Liver (tissue), 9 donors: ENCODE data around the gene GHRHR. TPM values are rescaled to one million over a fixed set of nuclear protein-coding genes. Genes with fewer than 3 reads are reported as not detected.

Experiments used
- DNase-seq: peaks from one replicate; pipeline ENCODE4 v3.0.0-alpha.2; 2017; ENCODE audit warnings: low spot score
- H3K27ac ChIP-seq, 2 donors: one replicate each; pipeline ENCODE4 v1.7.0; 2013; ENCODE audit warnings: inconsistent platforms in 2 of 2, low read length in 2 of 2, control low read depth in 1 of 2, low read depth in 1 of 2, mild to moderate bottlenecking in 1 of 2
- H3K27me3 ChIP-seq, 4 donors: one replicate each; pipeline versions ENCODE4 v1.6.1 to v1.7.0; 2013; ENCODE audit warnings: low read length in 3 of 4, inconsistent platforms in 1 of 4, mild to moderate bottlenecking in 1 of 4, moderate library complexity in 1 of 4; ENCODE audit not compliant: control insufficient read depth in 4 of 4, insufficient read depth in 4 of 4
- H3K36me3 ChIP-seq, 4 donors: one replicate each; pipeline versions ENCODE4 v1.6.1 to v1.7.0; 2013; ENCODE audit warnings: low read length in 3 of 4, mild to moderate bottlenecking in 3 of 4, low read depth in 1 of 4, moderate library complexity in 1 of 4; ENCODE audit not compliant: control insufficient read depth in 4 of 4, insufficient read depth in 3 of 4
- H3K4me1 ChIP-seq, 4 donors: one replicate each; pipeline versions ENCODE4 v1.6.1 to v1.7.0; 2013; ENCODE audit warnings: low read length in 3 of 4, mild to moderate bottlenecking in 3 of 4, moderate library complexity in 1 of 4; ENCODE audit not compliant: control insufficient read depth in 4 of 4, insufficient read depth in 4 of 4
- H3K4me3 ChIP-seq, 3 donors: one replicate each; pipeline versions ENCODE4 v1.6.1 to v1.7.0; 2013; ENCODE audit warnings: low read length in 3 of 3, control low read depth in 1 of 3, low read depth in 1 of 3, mild to moderate bottlenecking in 1 of 3
- H3K9ac ChIP-seq, 2 donors: one replicate each; pipeline ENCODE4 v1.7.0; 2013; ENCODE audit warnings: low read length in 2 of 2, mild to moderate bottlenecking in 2 of 2, moderate library complexity in 2 of 2, control low read depth in 1 of 2, low read depth in 1 of 2
- H3K9me3 ChIP-seq, 4 donors: one replicate each; pipeline versions ENCODE4 v1.6.1 to v1.7.0; 2013; ENCODE audit warnings: low read length in 3 of 4; ENCODE audit not compliant: control insufficient read depth in 4 of 4
- EGR1 ChIP-seq, 2 donors: IDR thresholded peaks; 2 replicates each; pipeline ENCODE4 v1.6.1; 2016 to 2018; ENCODE audit warnings: antibody characterized with exemption in 2 of 2, low read depth in 2 of 2
- FOXA1 ChIP-seq: IDR thresholded peaks from 2 replicates; pipeline ENCODE4 v1.6.1; 2016; ENCODE audit warnings: antibody characterized with exemption
- FOXA2 ChIP-seq: IDR thresholded peaks from 2 replicates; pipeline ENCODE4 v1.6.1; 2016; ENCODE audit warnings: antibody characterized with exemption
- GABPA ChIP-seq, 2 donors: IDR thresholded peaks in 1 of 2; conservative IDR thresholded peaks in 1 of 2; 2 replicates each; pipeline ENCODE4 v1.6.1; 2016; ENCODE audit warnings: antibody characterized with exemption in 2 of 2, mild to moderate bottlenecking in 1 of 2, moderate library complexity in 1 of 2
- HNF4A ChIP-seq, 2 donors: conservative IDR thresholded peaks; 2 replicates each; pipeline ENCODE4 v1.6.1; 2016; ENCODE audit warnings: antibody characterized with exemption in 2 of 2, mild to moderate bottlenecking in 2 of 2
- HNF4G ChIP-seq: IDR thresholded peaks from 2 replicates; pipeline ENCODE4 v1.6.1; 2016; ENCODE audit warnings: antibody characterized with exemption
- JUND ChIP-seq, 2 donors: IDR thresholded peaks; 2 replicates each; pipeline ENCODE4 v1.6.1; 2016; ENCODE audit warnings: antibody characterized with exemption in 2 of 2
- NR2F2 ChIP-seq: IDR thresholded peaks from 2 replicates; pipeline ENCODE4 v1.6.1; 2016; ENCODE audit warnings: antibody characterized with exemption
- RAD21 ChIP-seq, 2 donors: IDR thresholded peaks; 2 replicates each; pipeline ENCODE4 v1.6.1; 2016; ENCODE audit warnings: antibody characterized with exemption in 2 of 2, mild to moderate bottlenecking in 2 of 2
- RXRA ChIP-seq, 2 donors: IDR thresholded peaks; 2 replicates each; pipeline ENCODE4 v1.6.1; 2017 to 2018; ENCODE audit warnings: antibody characterized with exemption in 2 of 2, mild to moderate bottlenecking in 1 of 2
- TAF1 ChIP-seq: conservative IDR thresholded peaks from 2 replicates; pipeline ENCODE4 v1.6.1; 2016; ENCODE audit warnings: antibody characterized with exemption, mild to moderate bottlenecking
- YY1 ChIP-seq: IDR thresholded peaks from 2 replicates; pipeline ENCODE4 v1.6.1; 2016; ENCODE audit warnings: antibody characterized with exemption, mild to moderate bottlenecking
- WGBS: extraction: QIAGEN DNeasy Blood & Tissue Kit; methylation state at CpG from one replicate; pipeline ENCODE4 v1.1.7; 2013; 5-methylcytosine and 5-hydroxymethylcytosine counted together
- polyA plus RNA-seq, 2 donors: library from polyadenylated mRNA; stranded (reverse) in 1 of 2; unstranded in 1 of 2; fragments of 200-250 nt in 1 of 2; fragments of >200 nt in 1 of 2; fragmentation: Nextera tagmentation in 1 of 2; extraction: Ambion mirVana in 1 of 2; gene quantifications; one replicate each; pipeline versions ENCODE4 v1.2.1 to v1.2.3, GENCODE V29; 2013 to 2015
- total RNA-seq, 2 donors: library from RNA; depleted of rRNA; stranded (reverse); fragments of >200 nt; gene quantifications; one replicate each; pipeline ENCODE4 v1.2.3, GENCODE V29; 2014
- TF ChIP-seq, protein P1 (sequence below): IDR thresholded peaks from 2 replicates; pipeline ENCODE4 v1.6.1; 2016; ENCODE audit warnings: antibody characterized with exemption
- TF ChIP-seq, protein P2 (sequence below): fragments of 150-350 bp; IDR thresholded peaks from 2 replicates; pipeline ENCODE4 v1.5.1; 2017; ENCODE audit warnings: improper control_type of control experiment, low read depth, low read length; ENCODE audit not compliant: missing input control
- TF ChIP-seq, protein P3 (sequence below): IDR thresholded peaks from 2 replicates; pipeline ENCODE4 v1.6.1; 2016; ENCODE audit warnings: antibody characterized with exemption
- TF ChIP-seq, protein P4 (sequence below): IDR thresholded peaks from 2 replicates; pipeline ENCODE4 v1.6.1; 2016; ENCODE audit warnings: antibody characterized with exemption
- donor health status: healthy.
- donor health status: healthy.
- donor health status: healthy.
- donor health status: healthy.
- donor health status: healthy.

Gene GHRHR
- total and polyA plus RNA-seq, 4 donors: 0.46 to 0.50 TPM; not detected in 2

DNA sequence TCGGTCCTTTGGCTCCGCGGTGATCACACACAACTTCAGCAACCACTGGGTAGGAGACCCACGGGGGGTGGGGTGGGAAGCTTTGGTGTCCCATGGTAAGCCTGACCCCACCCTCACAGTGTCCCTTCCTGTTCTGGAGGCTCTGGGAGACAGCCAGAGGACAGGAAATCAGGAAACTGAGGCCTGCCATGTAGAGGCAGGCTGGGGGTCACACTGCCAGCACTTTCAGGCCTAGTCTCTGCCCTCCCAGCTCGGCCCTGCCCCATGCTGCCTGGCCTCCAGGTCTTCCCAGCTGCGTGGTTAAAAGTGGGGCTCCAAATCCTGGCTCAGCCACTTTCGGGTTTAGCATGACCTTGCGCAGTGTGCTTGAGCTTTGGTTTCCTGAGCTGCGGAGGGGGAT is 41.2 kb upstream of the GHRHR start:
- Histone ChIP-seq H3K9ac (no peak overlapping the region), H3K9me3 (no peaks in the 10 kb centered on the region), H3K36me3 (no peaks in the 10 kb centered on the region), H3K4me3 (no peak overlapping the region), H3K27ac (no peak overlapping the region), H3K4me1 (no peaks in the 10 kb centered on the region), H3K27me3 (no peaks in the 10 kb centered on the region)
- 92% methylated on average over 9 of the region's 9 CpGs for WGBS
- no peak for DNase-seq
- no peak for TF ChIP-seq FOXA1
- no peak for TF ChIP-seq JUND (IDR thresholded peaks at IDR 0.05)
- TF ChIP-seq, protein P1, sequence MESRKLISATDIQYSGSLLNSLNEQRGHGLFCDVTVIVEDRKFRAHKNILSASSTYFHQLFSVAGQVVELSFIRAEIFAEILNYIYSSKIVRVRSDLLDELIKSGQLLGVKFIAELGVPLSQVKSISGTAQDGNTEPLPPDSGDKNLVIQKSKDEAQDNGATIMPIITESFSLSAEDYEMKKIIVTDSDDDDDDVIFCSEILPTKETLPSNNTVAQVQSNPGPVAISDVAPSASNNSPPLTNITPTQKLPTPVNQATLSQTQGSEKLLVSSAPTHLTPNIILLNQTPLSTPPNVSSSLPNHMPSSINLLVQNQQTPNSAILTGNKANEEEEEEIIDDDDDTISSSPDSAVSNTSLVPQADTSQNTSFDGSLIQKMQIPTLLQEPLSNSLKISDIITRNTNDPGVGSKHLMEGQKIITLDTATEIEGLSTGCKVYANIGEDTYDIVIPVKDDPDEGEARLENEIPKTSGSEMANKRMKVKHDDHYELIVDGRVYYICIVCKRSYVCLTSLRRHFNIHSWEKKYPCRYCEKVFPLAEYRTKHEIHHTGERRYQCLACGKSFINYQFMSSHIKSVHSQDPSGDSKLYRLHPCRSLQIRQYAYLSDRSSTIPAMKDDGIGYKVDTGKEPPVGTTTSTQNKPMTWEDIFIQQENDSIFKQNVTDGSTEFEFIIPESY: no peak
- TF ChIP-seq, protein P2, sequence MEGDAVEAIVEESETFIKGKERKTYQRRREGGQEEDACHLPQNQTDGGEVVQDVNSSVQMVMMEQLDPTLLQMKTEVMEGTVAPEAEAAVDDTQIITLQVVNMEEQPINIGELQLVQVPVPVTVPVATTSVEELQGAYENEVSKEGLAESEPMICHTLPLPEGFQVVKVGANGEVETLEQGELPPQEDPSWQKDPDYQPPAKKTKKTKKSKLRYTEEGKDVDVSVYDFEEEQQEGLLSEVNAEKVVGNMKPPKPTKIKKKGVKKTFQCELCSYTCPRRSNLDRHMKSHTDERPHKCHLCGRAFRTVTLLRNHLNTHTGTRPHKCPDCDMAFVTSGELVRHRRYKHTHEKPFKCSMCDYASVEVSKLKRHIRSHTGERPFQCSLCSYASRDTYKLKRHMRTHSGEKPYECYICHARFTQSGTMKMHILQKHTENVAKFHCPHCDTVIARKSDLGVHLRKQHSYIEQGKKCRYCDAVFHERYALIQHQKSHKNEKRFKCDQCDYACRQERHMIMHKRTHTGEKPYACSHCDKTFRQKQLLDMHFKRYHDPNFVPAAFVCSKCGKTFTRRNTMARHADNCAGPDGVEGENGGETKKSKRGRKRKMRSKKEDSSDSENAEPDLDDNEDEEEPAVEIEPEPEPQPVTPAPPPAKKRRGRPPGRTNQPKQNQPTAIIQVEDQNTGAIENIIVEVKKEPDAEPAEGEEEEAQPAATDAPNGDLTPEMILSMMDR: no peak
- TF ChIP-seq TAF1: no peak
- no peak for TF ChIP-seq NR2F2
- TF ChIP-seq RXRA (IDR thresholded peaks at IDR 0.05): no peak
- no peak for TF ChIP-seq YY1
- TF ChIP-seq, protein P3, sequence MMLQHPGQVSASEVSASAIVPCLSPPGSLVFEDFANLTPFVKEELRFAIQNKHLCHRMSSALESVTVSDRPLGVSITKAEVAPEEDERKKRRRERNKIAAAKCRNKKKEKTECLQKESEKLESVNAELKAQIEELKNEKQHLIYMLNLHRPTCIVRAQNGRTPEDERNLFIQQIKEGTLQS: no peak
- TF ChIP-seq GABPA (IDR thresholded peaks at IDR 0.05 in 1 of 2, conservative IDR thresholded peaks at IDR 0.05 in 1 of 2): no peak
- no peak for TF ChIP-seq HNF4A (conservative IDR thresholded peaks at IDR 0.05)
- TF ChIP-seq, protein P4, sequence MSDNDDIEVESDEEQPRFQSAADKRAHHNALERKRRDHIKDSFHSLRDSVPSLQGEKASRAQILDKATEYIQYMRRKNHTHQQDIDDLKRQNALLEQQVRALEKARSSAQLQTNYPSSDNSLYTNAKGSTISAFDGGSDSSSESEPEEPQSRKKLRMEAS: no peak

DNA sequence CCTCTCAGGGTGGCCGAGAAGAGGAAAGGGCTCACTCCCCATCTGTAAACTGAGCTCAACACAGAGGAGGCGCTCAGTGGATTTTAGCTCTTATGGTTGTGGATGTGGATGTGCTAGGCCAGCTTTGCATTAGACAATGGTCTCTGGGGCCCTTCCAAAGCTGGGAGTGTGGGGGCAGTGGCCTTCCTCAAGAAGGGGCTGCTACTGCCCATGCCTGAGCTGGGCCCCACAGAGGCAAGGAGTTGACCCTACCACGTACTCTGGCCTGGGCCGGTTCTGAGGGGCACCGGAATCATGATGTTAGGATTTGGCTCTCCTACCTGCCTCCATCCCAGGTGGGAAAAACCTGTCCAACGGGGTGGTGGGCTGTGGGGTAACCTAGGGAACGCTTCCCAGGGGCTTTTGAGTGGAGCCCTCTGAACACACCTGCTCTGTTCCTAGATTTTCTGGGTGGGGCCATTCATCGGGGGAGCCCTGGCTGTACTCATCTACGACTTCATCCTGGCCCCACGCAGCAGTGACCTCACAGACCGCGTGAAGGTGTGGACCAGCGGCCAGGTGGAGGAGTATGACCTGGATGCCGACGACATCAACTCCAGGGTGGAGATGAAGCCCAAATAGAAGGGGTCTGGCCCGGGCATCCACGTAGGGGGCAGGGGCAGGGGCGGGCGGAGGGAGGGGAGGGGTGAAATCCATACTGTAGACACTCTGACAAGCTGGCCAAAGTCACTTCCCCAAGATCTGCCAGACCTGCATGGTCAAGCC is 40.6 kb upstream of the GHRHR start:
- Histone ChIP-seq H3K36me3 (no peaks in the 10 kb centered on the region), H3K4me3 (no peak overlapping the region), H3K9me3 (no peaks in the 10 kb centered on the region), H3K27me3 (no peaks in the 10 kb centered on the region), H3K9ac (no peak overlapping the region), H3K27ac (no peak overlapping the region), H3K4me1 (no peaks in the 10 kb centered on the region)
- 97% methylated on average over 19 of the region's 19 CpGs for WGBS
- peak; percentile 30 for DNase-seq
- no peak for TF ChIP-seq HNF4A (conservative IDR thresholded peaks at IDR 0.05)
- TF ChIP-seq NR2F2: no peak
- TF ChIP-seq TAF1: no peak
- TF ChIP-seq, protein P4: no peak
- no peak for TF ChIP-seq FOXA2
- TF ChIP-seq FOXA1: no peak
- no peak for TF ChIP-seq HNF4G
- TF ChIP-seq RXRA (IDR thresholded peaks at IDR 0.05): no peak
- TF ChIP-seq JUND (IDR thresholded peaks at IDR 0.05): no peak
- no peak for TF ChIP-seq RAD21 (IDR thresholded peaks at IDR 0.05)
- no peak for TF ChIP-seq YY1
- TF ChIP-seq GABPA (IDR thresholded peaks at IDR 0.05 in 1 of 2, conservative IDR thresholded peaks at IDR 0.05 in 1 of 2): no peak
- TF ChIP-seq, protein P2: no peak
- TF ChIP-seq EGR1 (IDR thresholded peaks at IDR 0.05; ENCODE audit: low read depth in 2 of 2): no peak
